CD4-positive, alpha-beta T cell treated with Interleukin-15 for 4 hours (primary cell): ENCODE results near the gene GDPD1.
"Not testable (repeated sequence)": the region's sequence is repeated elsewhere in the genome, so short reads cannot be mapped to it uniquely, and the experiment has no call there.

Experiments
- DNase-seq: peaks from one replicate; pipeline ENCODE4 v3.0.0-alpha.2; 2020; ENCODE audit warnings: low spot score

The GDPD1 gene

DNA sequence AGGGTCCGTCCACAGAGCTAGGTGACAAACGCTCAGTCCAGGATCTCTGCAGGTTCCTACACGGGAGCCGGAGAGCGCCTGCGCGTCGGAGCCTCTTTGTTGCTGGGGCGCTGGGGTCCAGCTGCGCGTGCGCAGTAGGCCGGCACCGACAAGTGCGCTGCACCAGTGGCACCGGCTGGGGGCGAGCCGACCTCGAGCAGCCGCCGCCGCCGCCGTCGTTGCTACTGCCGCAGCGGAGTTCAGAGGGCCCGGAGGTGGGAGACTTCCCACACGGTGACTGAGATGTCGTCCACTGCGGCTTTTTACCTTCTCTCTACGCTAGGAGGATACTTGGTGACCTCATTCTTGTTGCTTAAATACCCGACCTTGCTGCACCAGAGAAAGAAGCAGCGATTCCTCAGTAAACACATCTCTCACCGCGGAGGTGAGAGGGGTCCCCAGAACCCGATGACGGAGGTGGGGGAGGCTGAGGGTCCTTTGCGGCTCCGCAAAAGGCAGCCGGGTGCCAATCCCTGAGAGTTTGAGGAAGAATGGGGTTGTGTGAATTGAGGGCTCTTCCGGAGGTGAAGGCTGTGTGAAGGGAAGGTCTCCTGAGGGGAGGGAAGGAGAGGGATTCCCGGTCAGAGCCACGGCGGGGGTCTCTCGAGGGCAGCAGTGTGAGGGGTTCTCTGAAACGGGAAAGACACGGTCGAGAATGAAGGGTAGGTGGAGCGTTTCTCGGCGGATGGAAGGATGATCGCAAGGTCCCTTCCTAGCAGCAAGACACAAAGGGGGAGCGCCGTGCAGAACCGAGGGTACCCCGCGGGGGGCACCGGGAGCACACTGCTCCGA, at the start of gene GDPD1:
Gene GDPD1, plus strand, starts transcription at position 184 of the 831 bp plus-strand sequence. Its CDS starts 99 bp downstream, at position 283.
- peak; percentile 97 for DNase-seq

DNA sequence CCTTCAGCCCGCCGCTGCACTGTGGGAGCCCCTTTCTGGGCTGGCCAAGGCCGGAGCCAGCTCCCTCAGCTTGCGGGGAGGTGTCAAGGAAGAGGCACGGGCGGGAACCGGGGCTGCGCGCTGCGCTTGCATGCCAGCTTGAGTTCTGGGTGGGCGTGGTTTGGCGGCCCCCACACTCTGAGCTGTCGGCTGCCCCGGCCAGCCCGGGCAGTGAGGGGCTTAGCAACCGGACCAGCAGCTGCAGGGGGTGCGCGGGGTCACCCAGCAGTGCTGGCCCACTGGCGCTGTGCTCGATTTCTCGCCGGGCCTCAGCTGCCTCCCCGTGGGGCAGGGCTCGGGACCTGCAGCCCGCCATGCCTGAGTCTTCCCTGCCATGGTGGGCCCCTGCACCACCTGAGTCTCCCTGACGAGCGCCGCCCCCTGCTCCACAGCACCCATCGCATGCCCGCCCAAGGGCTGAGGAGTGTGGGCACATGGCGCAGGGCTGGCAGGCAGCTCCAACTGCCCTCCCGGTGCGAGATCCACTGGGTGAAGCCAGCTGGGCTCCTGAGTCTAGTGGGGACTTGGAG, 47.8 kb upstream of the GDPD1 start:
- no peak for DNase-seq

DNA sequence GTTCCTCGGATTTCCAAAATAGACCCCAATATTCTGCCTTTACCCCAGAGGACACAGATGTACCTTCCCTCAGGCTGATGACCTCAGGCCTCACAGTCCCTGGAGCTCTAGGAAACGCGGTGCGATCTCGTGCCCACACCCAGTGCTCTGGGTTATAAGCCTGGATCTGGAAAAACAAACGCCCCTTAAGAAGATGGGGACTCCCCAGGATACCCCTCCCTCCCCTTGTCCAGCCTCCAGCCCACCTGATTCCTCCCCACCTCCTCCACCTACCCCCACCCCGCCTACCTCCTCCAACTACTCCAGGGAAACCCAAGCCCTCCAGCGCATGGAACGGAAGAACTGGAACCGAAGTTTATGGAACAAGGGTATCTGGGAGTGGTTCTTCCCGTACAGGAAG, 45.6 kb upstream of the GDPD1 start:
- no peak for DNase-seq

- no peak for DNase-seq
Measured at GRCh38 chr17:59175076-59175475, 45.2 kb upstream of the GDPD1 start.

DNA sequence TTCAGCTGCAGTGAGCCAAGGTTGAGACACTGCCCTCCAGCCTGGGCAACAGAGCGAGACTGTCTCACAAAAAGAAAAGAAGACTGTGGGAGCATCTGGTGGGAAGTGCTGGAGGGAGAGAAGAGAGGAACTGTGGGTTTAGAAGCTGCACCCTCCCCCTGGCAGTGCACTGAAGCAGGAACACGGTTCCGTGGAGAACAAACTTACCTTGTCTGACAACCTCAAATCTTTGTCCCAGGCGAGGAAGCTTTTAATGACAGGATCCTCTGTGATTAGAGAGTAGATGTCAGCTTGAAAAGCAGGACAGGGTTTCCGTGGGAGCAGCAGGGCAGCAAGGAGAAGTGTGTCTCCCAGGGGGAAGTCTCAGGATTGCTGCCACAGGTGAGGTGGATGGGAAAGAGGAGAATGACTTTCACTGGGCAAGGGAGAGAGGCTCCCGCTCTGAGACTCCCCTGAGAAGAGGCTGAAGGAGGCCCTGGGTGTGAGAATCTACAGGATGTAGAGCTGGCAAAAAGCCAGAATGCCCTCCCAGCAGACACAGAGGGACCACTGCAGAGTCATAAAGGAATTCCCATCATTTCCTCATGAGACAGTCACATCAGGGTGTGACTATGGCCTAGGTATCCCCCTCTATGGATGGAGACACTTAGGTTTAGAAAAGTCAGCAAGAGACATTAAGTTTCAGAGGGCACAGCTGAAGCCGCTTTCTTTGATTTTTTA, 41.9 kb upstream of the GDPD1 start:
- DNase-seq = no peak

- not testable (repeated sequence) for DNase-seq
Measured at GRCh38 chr17:59179601-59180000, 40.7 kb upstream of the GDPD1 start.

DNA sequence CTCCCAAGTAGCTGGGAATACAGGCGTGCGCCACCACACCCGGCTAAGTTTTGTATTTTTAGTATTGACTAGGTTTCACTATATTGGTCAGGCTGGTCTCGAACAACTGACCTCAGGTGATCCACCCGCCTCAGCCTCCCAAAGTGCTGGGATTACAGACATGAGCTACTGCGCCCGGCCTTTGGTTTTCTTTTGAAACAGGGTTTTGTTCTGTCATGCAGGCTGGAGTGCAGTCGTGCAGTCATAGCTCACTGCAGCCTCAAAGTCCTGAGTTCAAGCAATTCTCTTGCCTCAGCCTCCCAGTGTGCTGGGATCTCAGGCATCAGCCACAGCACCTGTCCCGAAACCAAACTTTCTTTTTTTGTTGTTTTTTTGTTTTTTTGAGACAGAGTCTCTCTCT, 39.7 kb upstream of the GDPD1 start:
- DNase-seq = no peak

GRCh38 chr17:59181481-59181880, 38.8 kb upstream of the GDPD1 start:
- no peak for DNase-seq

DNA sequence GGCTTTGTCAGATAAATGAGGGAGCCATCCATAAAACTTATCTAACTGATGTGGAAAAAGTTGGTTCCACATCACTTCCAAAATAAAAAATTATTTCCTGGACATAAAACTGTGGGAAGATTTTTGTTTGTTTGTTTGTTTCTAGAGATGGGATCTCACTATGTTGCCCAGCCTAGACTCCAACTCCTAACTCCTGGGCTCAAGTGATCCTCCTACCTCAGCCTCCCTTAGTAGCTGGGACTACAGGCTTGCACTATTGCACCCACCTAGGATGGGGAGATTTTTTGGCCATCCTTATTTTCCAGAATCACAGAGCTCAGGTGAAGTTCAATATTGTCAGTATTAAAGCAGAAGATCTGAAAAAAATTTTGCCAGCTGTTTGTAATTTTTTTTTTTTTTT, 34.3 kb upstream of the GDPD1 start:
- no peak for DNase-seq

- no peak for DNase-seq
Measured at GRCh38 chr17:59186850-59187249, 33.5 kb upstream of the GDPD1 start.

GRCh38 chr17:59190806-59191205, 29.5 kb upstream of the GDPD1 start:
- no peak for DNase-seq

- no peak for DNase-seq
Measured at GRCh38 chr17:59193336-59193862, 26.9 kb upstream of the GDPD1 start.

- no peak for DNase-seq
Measured at GRCh38 chr17:59199398-59199797, 20.9 kb upstream of the GDPD1 start.

GRCh38 chr17:59202320-59202719, 18.0 kb upstream of the GDPD1 start:
- no peak for DNase-seq

DNA sequence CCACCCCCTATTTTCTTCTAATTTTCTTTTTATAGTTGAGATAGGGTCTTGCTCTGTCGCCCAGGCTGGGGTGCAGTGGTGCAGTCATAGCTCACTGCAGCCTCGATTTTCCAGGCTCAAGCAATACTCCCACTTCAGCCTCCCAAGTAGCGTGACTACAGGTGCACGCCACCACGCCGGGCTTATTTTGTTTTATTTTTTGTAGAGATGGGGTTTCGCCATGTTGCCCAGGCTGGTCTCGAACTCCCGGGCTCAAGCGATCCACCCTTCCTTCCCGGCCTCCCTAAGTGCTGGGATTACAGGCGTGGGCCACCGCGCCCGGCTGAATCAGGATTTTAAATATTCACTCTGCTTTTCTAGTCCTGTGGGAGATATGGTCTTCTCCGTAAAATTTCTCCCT, 941 bp upstream of the GDPD1 start:
- DNase-seq = no peak

GRCh38 chr17:59219992-59220327, 351 bp upstream of the GDPD1 start:
- no peak for DNase-seq

- DNase-seq = no peak
Measured at GRCh38 chr17:59221159-59221847, 992 bp downstream of the GDPD1 start.

DNA sequence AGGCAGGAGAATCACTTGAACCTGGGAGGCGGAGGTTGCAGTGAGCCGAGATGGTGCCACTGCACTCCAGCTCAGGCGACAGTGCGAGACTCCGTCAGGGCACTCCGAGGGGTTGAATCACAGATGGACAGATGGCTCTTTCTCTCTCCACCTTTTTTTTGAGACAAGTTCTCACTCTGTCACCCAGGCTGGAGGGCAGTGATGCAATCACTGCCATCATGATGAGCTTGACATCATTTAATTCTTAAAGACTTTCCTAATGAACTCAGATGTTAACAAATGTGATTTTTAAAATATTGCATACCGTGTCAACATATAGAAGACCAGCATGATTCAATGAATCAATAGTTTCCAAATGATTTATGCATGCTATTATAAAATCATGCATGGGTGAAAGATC, 3.5 kb downstream of the GDPD1 start:
- no peak for DNase-seq

GRCh38 chr17:59228588-59228987, 8.3 kb downstream of the GDPD1 start:
- not testable (repeated sequence) for DNase-seq

- no peak for DNase-seq
Measured at GRCh38 chr17:59230764-59231163, 10.5 kb downstream of the GDPD1 start.

GRCh38 chr17:59234631-59235030, 14.3 kb downstream of the GDPD1 start:
- DNase-seq = no peak

GRCh38 chr17:59238906-59239305, 18.6 kb downstream of the GDPD1 start:
- DNase-seq = no peak
